Measurements from ENCODE around the gene ARHGEF10L. TPM values are rescaled to one million over a fixed set of nuclear protein-coding genes. Genes with fewer than 3 reads are reported as not detected.

ARHGEF10L gene
- total RNA-seq, 1 donor from 2014 or later, result not detected

- intact Hi-C loops (cut with micrococcal nuclease), result no loop called here
- DNase-seq (ENCODE audit: low spot score), result no peak
- Mint-ChIP-seq H3K9me3 (no peaks in the 10 kb centered on the region), H3K4me1 (ENCODE audit: low read depth) (no peaks in the 10 kb centered on the region), H3K27me3 (ENCODE audit: insufficient read depth) (peaks cover 4% of the 10 kb centered on the region), H3K4me3 (no peak overlapping the region), H3K27ac (no peak overlapping the region), H3K36me3 (ENCODE audit: low read depth) (no peaks in the 10 kb centered on the region)
These were observed 12.2 kb upstream of the ARHGEF10L start for GRCh38 chr1:17527036-17527914.

GRCh38 chr1:17529381-17529780, 10.1 kb upstream of the ARHGEF10L start:
- no peaks in the 10 kb centered on the region for H3K9me3 Mint-ChIP-seq
- intact Hi-C loops (cut with micrococcal nuclease), result no loop called here
- no peaks in the 10 kb centered on the region for H3K36me3 Mint-ChIP-seq (ENCODE audit: low read depth)
- H3K4me3 Mint-ChIP-seq, result no peak overlapping the region
- no peaks in the 10 kb centered on the region for H3K4me1 Mint-ChIP-seq (ENCODE audit: low read depth)
- no peak overlapping the region for H3K27ac Mint-ChIP-seq
- DNase-seq (ENCODE audit: low spot score), result no peak
- H3K27me3 Mint-ChIP-seq (ENCODE audit: insufficient read depth), result peaks cover 4% of the 10 kb centered on the region

GRCh38 chr1:17531343-17531681, 8.2 kb upstream of the ARHGEF10L start:
- H3K4me1 Mint-ChIP-seq (ENCODE audit: low read depth), result no peaks in the 10 kb centered on the region
- no peak overlapping the region for H3K27ac Mint-ChIP-seq
- intact Hi-C loops (cut with micrococcal nuclease), result no loop called here
- DNase-seq (ENCODE audit: low spot score), result no peak
- H3K4me3 Mint-ChIP-seq, result no peak overlapping the region
- H3K9me3 Mint-ChIP-seq, result no peaks in the 10 kb centered on the region
- peaks cover 8% of the 10 kb centered on the region for H3K27me3 Mint-ChIP-seq (ENCODE audit: insufficient read depth)
- H3K36me3 Mint-ChIP-seq (ENCODE audit: low read depth), result no peaks in the 10 kb centered on the region

- intact Hi-C loops (cut with micrococcal nuclease), result no loop called here
- H3K27me3 Mint-ChIP-seq (ENCODE audit: insufficient read depth), result peaks cover 13% of the 10 kb centered on the region
- DNase-seq (ENCODE audit: low spot score), result no peak
- no peaks in the 10 kb centered on the region for H3K9me3 Mint-ChIP-seq
- H3K27ac Mint-ChIP-seq, result no peak overlapping the region
- no peaks in the 10 kb centered on the region for H3K4me1 Mint-ChIP-seq (ENCODE audit: low read depth)
- no peak overlapping the region for H3K4me3 Mint-ChIP-seq
- H3K36me3 Mint-ChIP-seq (ENCODE audit: low read depth), result no peaks in the 10 kb centered on the region
These were observed 7.6 kb upstream of the ARHGEF10L start for GRCh38 chr1:17531682-17532487.

GRCh38 chr1:17533201-17533600, 6.3 kb upstream of the ARHGEF10L start:
- H3K36me3 Mint-ChIP-seq (ENCODE audit: low read depth), result no peaks in the 10 kb centered on the region
- H3K9me3 Mint-ChIP-seq, result no peaks in the 10 kb centered on the region
- intact Hi-C loops (cut with micrococcal nuclease), result no loop called here
- DNase-seq (ENCODE audit: low spot score), result no peak
- peaks cover 22% of the 10 kb centered on the region for H3K27me3 Mint-ChIP-seq (ENCODE audit: insufficient read depth)
- H3K4me3 Mint-ChIP-seq, result no peak overlapping the region
- no peak overlapping the region for H3K27ac Mint-ChIP-seq
- H3K4me1 Mint-ChIP-seq (ENCODE audit: low read depth), result no peaks in the 10 kb centered on the region

- DNase-seq (ENCODE audit: low spot score), result no peak
- intact Hi-C loops (cut with micrococcal nuclease), result no loop called here
- H3K4me3 Mint-ChIP-seq, result no peak overlapping the region
- peaks cover 30% of the 10 kb centered on the region for H3K27me3 Mint-ChIP-seq (ENCODE audit: insufficient read depth)
- H3K36me3 Mint-ChIP-seq (ENCODE audit: low read depth), result no peaks in the 10 kb centered on the region
- H3K4me1 Mint-ChIP-seq (ENCODE audit: low read depth), result no peaks in the 10 kb centered on the region
- no peaks in the 10 kb centered on the region for H3K9me3 Mint-ChIP-seq
- no peak overlapping the region for H3K27ac Mint-ChIP-seq
These were observed 4.1 kb upstream of the ARHGEF10L start for GRCh38 chr1:17535300-17535936.

- Mint-ChIP-seq H3K4me3 (no peak overlapping the region), H3K9me3 (no peaks in the 10 kb centered on the region), H3K27me3 (ENCODE audit: insufficient read depth) (peaks cover 38% of the 10 kb centered on the region), H3K4me1 (ENCODE audit: low read depth) (no peaks in the 10 kb centered on the region), H3K36me3 (ENCODE audit: low read depth) (no peaks in the 10 kb centered on the region), H3K27ac (no peak overlapping the region)
- intact Hi-C loops (cut with micrococcal nuclease), result no loop called here
- no peak for DNase-seq (ENCODE audit: low spot score)
These were observed 1.5 kb upstream of the ARHGEF10L start for GRCh38 chr1:17538010-17538409.

- H3K36me3 Mint-ChIP-seq (ENCODE audit: low read depth), result no peaks in the 10 kb centered on the region
- no peak overlapping the region for H3K27ac Mint-ChIP-seq
- no peak for DNase-seq (ENCODE audit: low spot score)
- peaks cover 38% of the 10 kb centered on the region for H3K27me3 Mint-ChIP-seq (ENCODE audit: insufficient read depth)
- H3K4me1 Mint-ChIP-seq (ENCODE audit: low read depth), result no peaks in the 10 kb centered on the region
- intact Hi-C loops (cut with micrococcal nuclease), result no loop called here
- no peaks in the 10 kb centered on the region for H3K9me3 Mint-ChIP-seq
- no peak overlapping the region for H3K4me3 Mint-ChIP-seq
These were observed 925 bp upstream of the ARHGEF10L start for GRCh38 chr1:17538428-17539117.

- Mint-ChIP-seq H3K4me1 (ENCODE audit: low read depth) (no peaks in the 10 kb centered on the region), H3K36me3 (ENCODE audit: low read depth) (no peaks in the 10 kb centered on the region), H3K27ac (no peak overlapping the region), H3K9me3 (no peaks in the 10 kb centered on the region), H3K27me3 (ENCODE audit: insufficient read depth) (peaks cover 38% of the 10 kb centered on the region), H3K4me3 (no peak overlapping the region)
- intact Hi-C loops (cut with micrococcal nuclease), result no loop called here
- DNase-seq (ENCODE audit: low spot score), result no peak
These were observed 401 bp upstream of the ARHGEF10L start for GRCh38 chr1:17539118-17539476.

- no peak for DNase-seq (ENCODE audit: low spot score)
- H3K27ac Mint-ChIP-seq, result no peak overlapping the region
- no peaks in the 10 kb centered on the region for H3K4me1 Mint-ChIP-seq (ENCODE audit: low read depth)
- no peaks in the 10 kb centered on the region for H3K36me3 Mint-ChIP-seq (ENCODE audit: low read depth)
- intact Hi-C loops (cut with micrococcal nuclease), result no loop called here
- peaks cover 41% of the 10 kb centered on the region for H3K27me3 Mint-ChIP-seq (ENCODE audit: insufficient read depth)
- H3K9me3 Mint-ChIP-seq, result no peaks in the 10 kb centered on the region
- no peak overlapping the region for H3K4me3 Mint-ChIP-seq
These were observed 930 bp downstream of the ARHGEF10L start for GRCh38 chr1:17540255-17541001.

GRCh38 chr1:17542645-17543044, 3.1 kb downstream of the ARHGEF10L start:
- DNase-seq (ENCODE audit: low spot score), result no peak
- Mint-ChIP-seq H3K4me1 (ENCODE audit: low read depth) (no peaks in the 10 kb centered on the region), H3K36me3 (ENCODE audit: low read depth) (no peaks in the 10 kb centered on the region), H3K9me3 (no peaks in the 10 kb centered on the region), H3K4me3 (no peak overlapping the region), H3K27me3 (ENCODE audit: insufficient read depth) (peaks cover 29% of the 10 kb centered on the region), H3K27ac (no peak overlapping the region)
- intact Hi-C loops (cut with micrococcal nuclease), result no loop called here

- no peaks in the 10 kb centered on the region for H3K36me3 Mint-ChIP-seq (ENCODE audit: low read depth)
- peaks cover 26% of the 10 kb centered on the region for H3K27me3 Mint-ChIP-seq (ENCODE audit: insufficient read depth)
- intact Hi-C loops (cut with micrococcal nuclease), result no loop called here
- no peaks in the 10 kb centered on the region for H3K4me1 Mint-ChIP-seq (ENCODE audit: low read depth)
- H3K27ac Mint-ChIP-seq, result peak overlapping the region; percentile 36
- no peak overlapping the region for H3K4me3 Mint-ChIP-seq
- H3K9me3 Mint-ChIP-seq, result no peaks in the 10 kb centered on the region
- DNase-seq (ENCODE audit: low spot score), result no peak
These were observed 5.4 kb downstream of the ARHGEF10L start for GRCh38 chr1:17544776-17545350.

Data from activated T-helper 1 cell treated with anti-CD3 and anti-CD28 coated beads, Interleukin-12 subunit alpha, Interleukin-12 subunit beta, Interleukin-2, Interleukin-4 antibody, amounts not matched to agents 30 ng/mL and 10 ng/mL and 1 ng/mL, durations not matched to agents 14 hours and 24 hours and 36 hours (primary cell).